Purkinje cell (primary cell): ENCODE measurements around the gene REPS1. TPM values are rescaled to one million over a fixed set of nuclear protein-coding genes. Genes with fewer than 3 reads are reported as not detected.

Experiments
- polyA plus RNA-seq: library from polyadenylated mRNA; unstranded; fragments of >200 nt; fragmentation: Nextera tagmentation; gene quantifications from 2 replicates; pipeline ENCODE4 v1.2.1, GENCODE V29; 2014

The REPS1 gene, protein sequence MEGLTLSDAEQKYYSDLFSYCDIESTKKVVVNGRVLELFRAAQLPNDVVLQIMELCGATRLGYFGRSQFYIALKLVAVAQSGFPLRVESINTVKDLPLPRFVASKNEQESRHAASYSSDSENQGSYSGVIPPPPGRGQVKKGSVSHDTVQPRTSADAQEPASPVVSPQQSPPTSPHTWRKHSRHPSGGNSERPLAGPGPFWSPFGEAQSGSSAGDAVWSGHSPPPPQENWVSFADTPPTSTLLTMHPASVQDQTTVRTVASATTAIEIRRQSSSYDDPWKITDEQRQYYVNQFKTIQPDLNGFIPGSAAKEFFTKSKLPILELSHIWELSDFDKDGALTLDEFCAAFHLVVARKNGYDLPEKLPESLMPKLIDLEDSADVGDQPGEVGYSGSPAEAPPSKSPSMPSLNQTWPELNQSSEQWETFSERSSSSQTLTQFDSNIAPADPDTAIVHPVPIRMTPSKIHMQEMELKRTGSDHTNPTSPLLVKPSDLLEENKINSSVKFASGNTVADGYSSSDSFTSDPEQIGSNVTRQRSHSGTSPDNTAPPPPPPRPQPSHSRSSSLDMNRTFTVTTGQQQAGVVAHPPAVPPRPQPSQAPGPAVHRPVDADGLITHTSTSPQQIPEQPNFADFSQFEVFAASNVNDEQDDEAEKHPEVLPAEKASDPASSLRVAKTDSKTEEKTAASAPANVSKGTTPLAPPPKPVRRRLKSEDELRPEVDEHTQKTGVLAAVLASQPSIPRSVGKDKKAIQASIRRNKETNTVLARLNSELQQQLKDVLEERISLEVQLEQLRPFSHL
- polyA plus RNA-seq = 53.0 and 55.3 TPM in 2 replicates

DNA sequence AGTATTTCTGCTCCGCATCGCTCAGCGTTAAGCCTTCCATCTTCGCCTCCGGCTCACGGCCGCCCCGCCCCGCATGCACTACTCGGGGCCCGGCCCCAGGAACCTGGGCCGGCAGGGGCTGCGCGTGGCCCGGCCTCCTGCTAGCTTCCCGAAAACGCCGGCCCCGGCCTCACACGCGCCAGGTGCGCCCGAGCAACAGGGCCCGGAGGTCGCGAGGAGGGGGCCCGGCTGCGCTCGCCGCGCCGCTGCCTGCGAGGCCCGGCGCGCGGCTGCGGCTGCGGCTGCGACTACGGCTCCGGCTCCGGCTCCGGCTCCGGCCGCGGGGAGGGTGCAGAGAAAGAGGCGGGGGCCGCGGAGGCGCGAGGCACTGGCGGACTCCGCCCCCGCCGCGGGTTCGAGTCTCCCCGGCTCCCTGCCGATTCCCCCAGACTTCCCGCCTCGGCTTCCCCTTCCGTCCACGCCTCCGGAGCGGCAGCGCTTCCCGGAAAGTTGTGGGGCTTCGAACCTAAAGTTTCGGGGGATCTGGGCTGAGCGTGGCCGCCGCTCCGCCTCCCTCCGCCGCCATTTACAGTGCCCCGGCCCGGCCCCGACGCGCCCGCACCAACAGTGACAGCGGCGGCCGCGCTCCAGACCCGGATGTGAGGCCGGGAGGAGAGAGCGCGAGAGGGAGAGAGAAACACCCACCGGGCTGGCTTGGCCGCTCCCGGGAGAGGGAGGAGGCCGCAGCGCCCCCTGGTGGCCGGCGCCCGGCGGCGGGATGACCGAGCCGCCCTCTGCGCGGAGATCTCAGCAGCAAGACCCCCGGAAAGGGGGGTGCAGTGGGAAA lies at the start of gene REPS1:
TSS of gene REPS1 (minus strand) at position 611 of the 826 bp plus-strand sequence. CDS start at position 40, 571 bp downstream.

GRCh38 chr6:139028658-139029469 lies 40.8 kb upstream of the REPS1 start, which contains the start of gene ABRACL:
Gene ABRACL, plus strand, starts transcription at chr6:139028745. Its CDS starts 5,416 bp downstream, at chr6:139034161.

Other genes with a start within 250 kb of the REPS1 start
- 45.7 and 61.3 TPM in 2 replicates for gene CCDC28A, start 214.5 kb downstream of the REPS1 start, polyA plus RNA-seq
- gene ECT2L, start 192.2 kb downstream of the REPS1 start, polyA plus RNA-seq = 0.31 TPM in 1 of 2 replicates, not detected in the other
- gene ABRACL, start 40.5 kb upstream of the REPS1 start, polyA plus RNA-seq = 17.3 and 74.0 TPM in 2 replicates
- gene HECA, start 146.8 kb upstream of the REPS1 start, polyA plus RNA-seq = 7.5 and 9.5 TPM in 2 replicates